ENCODE data around the gene CHRNA1. TPM values are rescaled to one million over a fixed set of nuclear protein-coding genes. Genes with fewer than 3 reads are reported as not detected.

Gene CHRNA1
- total RNA-seq = not detected

DNA sequence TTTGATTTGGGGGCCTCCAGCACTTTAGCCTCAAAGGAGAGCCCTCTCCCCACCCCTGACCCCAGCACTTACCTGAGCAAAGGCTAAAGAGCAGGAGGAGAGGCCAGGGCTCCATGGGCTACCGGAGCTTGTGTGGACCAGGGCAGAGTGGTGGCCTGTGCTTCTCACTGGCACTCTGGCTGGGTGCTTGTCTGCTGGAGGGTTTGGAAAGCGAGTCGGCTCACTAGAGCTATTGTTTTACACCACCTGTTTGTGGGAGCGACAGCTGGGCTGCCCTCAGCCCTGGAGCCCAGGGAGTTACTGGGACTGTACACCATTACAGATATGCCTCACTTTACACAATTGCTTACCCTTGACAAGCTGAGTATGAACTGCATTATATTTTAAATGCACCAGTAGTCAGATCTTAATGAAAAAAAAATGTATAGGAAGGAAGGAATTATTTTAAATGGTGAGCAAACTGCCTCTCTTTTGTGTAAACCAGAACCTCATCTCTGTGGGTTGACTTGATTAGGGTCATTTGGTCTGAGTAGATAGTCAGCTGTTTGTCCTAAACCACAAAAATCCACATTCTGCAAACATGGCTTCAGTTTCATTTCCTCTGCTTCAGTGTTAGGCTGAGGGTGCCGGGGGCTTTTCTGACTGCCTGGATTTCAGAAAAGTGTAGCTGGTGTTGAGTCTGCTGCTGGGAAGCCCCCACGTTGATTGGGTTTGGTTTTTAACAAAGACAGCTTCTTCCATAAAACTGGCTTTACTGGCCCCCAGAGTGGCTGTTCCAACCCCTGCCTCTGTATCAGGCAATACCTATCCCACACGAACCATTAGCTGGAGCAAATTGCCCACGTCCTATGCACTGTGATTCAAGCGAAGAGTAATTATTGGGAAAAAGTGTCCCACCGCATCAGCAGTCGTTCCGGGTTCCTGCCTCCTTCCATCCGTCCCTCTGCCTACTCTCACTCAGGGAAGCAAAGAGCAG lies at the start of gene CHRNA1:
Gene CHRNA1 (minus strand): TSS at position 193 of the 976 bp plus-strand sequence. CDS start 78 bp downstream, at position 115.
- no peak for DNase-seq
- Mint-ChIP-seq H3K9me3 (no peaks in the 10 kb centered on the region), H3K4me3 (no peak within 1 kb of the TSS), H3K27ac (no peak within 1 kb of the TSS), H3K4me1 (peaks cover 7% of the 10 kb centered on the region), H3K36me3 (ENCODE audit: low read depth) (no peaks in the 10 kb centered on the region), H3K27me3 (peaks cover 7% of the 10 kb centered on the region)
- CTCF ChIA-PET = interaction anchor here (1.8 to 3.1 kb wide), 3 partner anchors 11 to 17 kb away, joined by 4 to 11 read pairs (median 10); no protein-coding TSS in a partner anchor
- POLR2A ChIA-PET = no interaction called here

DNA sequence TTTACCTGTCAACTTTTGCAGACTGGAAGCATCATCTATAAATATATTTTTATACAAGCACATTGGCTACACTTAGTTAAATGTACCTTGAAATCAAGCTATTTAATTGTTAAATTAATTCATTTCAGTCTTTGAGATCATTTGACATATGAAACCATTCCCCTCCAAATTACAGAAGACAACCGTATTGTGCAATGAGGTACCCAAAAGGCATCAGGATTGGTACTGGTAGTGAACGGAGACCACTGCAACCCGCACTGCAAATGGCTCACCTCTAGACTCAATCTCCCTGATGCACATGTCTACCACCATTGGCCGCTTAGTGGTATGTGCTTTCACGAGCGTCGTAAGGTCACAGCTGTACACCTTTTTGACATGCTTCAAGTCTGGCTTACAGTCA lies 47.8 kb upstream of the CHRNA1 start:
- Mint-ChIP-seq H3K4me3 (no peak overlapping the region), H3K27ac (no peak overlapping the region), H3K9me3 (no peaks in the 10 kb centered on the region), H3K4me1 (peaks cover 2% of the 10 kb centered on the region), H3K36me3 (ENCODE audit: low read depth) (no peaks in the 10 kb centered on the region), H3K27me3 (no peaks in the 10 kb centered on the region)
- no peak for DNase-seq
- ChIA-PET CTCF (no interaction called here), POLR2A (no interaction called here)

DNA sequence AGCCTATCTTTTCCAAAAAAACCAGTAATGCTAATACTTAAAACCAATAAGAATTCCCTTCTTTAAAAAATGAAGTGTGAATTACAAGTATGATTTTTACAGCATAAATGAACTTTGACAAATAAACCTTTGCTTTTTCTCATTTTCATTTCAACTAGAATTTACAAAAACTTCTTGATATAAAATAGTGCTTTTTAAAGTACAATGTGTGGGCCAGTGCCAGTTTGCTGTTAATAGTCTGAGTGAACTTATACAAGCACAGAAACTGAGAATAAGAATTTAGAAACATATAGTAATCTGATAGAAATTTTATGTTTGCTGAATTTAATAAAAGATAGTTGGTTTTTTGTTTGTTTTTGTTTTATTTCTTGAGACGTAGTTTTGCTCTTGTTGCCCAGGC lies 43.7 kb upstream of the CHRNA1 start:
- Mint-ChIP-seq H3K27ac (no peak overlapping the region), H3K9me3 (no peaks in the 10 kb centered on the region), H3K4me3 (no peak overlapping the region), H3K4me1 (peaks cover 2% of the 10 kb centered on the region), H3K27me3 (peaks cover 5% of the 10 kb centered on the region), H3K36me3 (ENCODE audit: low read depth) (no peaks in the 10 kb centered on the region)
- CTCF ChIA-PET = interaction anchor here (0.7 to 0.8 kb wide), 2 partner anchors 13 to 35 kb away, joined by 3 read pairs; no protein-coding TSS in a partner anchor
- no peak for DNase-seq
- POLR2A ChIA-PET = no interaction called here

DNA sequence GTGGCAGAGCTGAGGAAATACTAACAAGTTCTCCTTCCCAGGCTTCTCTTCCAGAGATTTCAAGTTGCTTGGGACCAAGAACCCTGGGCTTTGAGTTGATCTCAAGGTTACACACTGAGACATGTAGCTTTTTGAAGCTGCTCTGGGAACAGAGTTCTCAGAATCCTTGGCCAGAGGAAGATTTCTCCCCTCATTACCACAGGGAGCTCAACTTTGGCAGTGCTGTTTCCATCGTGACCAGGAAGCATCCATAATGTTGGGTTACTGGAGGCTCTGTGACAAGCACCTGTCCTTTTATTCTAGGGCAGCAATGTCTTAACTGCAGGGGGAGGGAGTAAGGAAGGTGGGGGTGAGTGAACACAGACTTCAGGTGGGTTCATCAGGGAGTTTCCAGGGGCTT lies 41.5 kb upstream of the CHRNA1 start:
- CTCF ChIA-PET = interaction anchor here (1.2 kb wide), 1 partner anchor 9 kb away, joined by 3 read pairs; no protein-coding TSS in a partner anchor
- Mint-ChIP-seq H3K4me1 (peaks cover 2% of the 10 kb centered on the region), H3K27me3 (peaks cover 5% of the 10 kb centered on the region), H3K9me3 (no peaks in the 10 kb centered on the region), H3K27ac (no peak overlapping the region), H3K36me3 (ENCODE audit: low read depth) (no peaks in the 10 kb centered on the region), H3K4me3 (no peak overlapping the region)
- POLR2A ChIA-PET = no interaction called here
- DNase-seq = no peak

DNA sequence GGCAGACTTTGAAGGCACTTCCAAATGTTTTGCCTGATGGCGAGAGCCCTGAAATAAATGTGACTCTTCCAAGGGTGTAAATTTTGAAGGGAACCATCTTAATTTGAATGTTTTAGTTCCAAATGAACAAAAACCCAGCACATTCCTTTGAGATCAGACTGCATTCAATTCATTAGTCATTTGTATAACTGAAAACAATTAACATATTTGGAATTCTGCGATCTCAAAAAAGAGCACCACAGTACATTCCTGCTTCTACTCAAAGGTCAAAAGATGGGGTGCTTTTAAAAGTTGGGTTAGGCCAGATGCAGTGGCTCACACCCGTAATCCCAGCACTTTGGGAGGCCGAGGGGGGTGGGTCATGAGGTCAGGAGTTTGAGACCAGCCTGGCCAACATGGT lies 38.2 kb upstream of the CHRNA1 start:
- Mint-ChIP-seq H3K36me3 (ENCODE audit: low read depth) (no peaks in the 10 kb centered on the region), H3K4me3 (no peak overlapping the region), H3K27ac (no peak overlapping the region), H3K27me3 (peaks cover 5% of the 10 kb centered on the region), H3K4me1 (no peaks in the 10 kb centered on the region), H3K9me3 (no peaks in the 10 kb centered on the region)
- CTCF ChIA-PET = interaction anchor here (1.6 kb wide), 1 partner anchor 10 kb away, joined by 3 read pairs; no protein-coding TSS in a partner anchor
- POLR2A ChIA-PET = no interaction called here
- DNase-seq = no peak

DNA sequence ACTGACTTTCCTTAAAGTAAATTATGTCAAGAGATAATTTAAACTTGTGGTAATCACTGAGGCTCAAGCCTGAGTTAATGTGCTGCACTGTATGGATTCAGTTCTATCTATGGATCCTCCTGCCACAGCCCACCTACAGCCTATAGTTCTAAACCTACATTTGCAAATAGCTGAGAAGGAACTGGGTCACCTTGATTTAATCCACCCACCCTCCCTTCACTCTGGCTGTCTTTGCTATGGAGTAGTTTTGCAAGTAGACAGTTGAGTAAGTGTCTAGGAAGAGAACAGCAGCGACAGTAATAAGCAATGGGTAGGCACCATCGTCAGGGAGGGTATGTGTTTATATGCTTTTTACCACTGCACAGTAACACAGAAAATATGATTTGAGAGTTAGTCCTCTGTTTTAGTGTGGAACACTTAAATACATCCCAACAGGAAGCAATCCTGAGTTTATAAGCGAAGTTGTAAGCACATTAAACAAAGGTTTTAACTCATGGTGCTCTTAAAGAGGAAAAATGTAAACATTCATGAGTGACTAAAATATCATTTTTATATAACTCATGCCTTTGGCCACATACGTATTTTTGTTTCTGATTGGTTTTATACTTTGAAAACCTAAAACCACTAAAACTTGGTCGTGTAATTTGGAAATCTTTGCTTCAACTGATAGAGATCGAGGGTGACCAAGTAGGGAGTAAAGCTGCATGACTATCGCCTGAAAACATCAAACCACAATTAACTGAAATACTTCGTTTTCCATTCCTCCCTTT lies 36.3 kb upstream of the CHRNA1 start:
- H3K27ac Mint-ChIP-seq = no peak overlapping the region
- POLR2A ChIA-PET = no interaction called here
- peaks cover 5% of the 10 kb centered on the region for H3K27me3 Mint-ChIP-seq

DNA sequence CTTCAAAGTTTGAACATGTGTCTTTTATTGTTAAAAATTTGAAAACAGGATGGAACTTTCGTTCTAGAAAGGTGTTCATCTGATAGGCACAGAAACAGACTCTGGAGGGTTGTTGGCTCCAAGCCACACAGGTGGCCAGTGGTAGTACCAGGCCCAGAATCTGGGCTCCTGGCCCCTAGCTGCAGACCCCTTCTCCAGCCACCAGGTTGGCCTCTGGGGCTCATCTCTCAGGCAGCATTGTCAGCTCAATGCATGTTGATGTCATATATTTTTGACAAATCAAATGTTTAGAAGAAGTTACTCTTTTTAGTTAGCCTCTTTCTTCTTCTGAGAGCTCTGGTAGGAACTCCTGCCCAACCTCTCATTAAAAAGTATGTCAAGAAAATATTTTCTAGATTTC lies 34.5 kb upstream of the CHRNA1 start:
- H3K36me3 Mint-ChIP-seq (ENCODE audit: low read depth) = no peaks in the 10 kb centered on the region
- no peaks in the 10 kb centered on the region for H3K9me3 Mint-ChIP-seq
- H3K4me3 Mint-ChIP-seq = no peak overlapping the region
- ChIA-PET POLR2A (no interaction called here), CTCF (interaction anchor here (1.2 kb wide), 1 partner anchor 10 kb away, joined by 4 read pairs; no protein-coding TSS in a partner anchor)
- no peak overlapping the region for H3K27ac Mint-ChIP-seq
- H3K4me1 Mint-ChIP-seq = peaks cover 6% of the 10 kb centered on the region
- H3K27me3 Mint-ChIP-seq = no peaks in the 10 kb centered on the region
- no peak for DNase-seq

More for the DNA sequence above, 36.3 kb upstream of the CHRNA1 start:
- no peak overlapping the region for H3K4me3 Mint-ChIP-seq
- no peak for DNase-seq
- CTCF ChIA-PET = no interaction called here
- no peaks in the 10 kb centered on the region for H3K9me3 Mint-ChIP-seq
- no peaks in the 10 kb centered on the region for H3K36me3 Mint-ChIP-seq (ENCODE audit: low read depth)
- H3K4me1 Mint-ChIP-seq = no peaks in the 10 kb centered on the region

DNA sequence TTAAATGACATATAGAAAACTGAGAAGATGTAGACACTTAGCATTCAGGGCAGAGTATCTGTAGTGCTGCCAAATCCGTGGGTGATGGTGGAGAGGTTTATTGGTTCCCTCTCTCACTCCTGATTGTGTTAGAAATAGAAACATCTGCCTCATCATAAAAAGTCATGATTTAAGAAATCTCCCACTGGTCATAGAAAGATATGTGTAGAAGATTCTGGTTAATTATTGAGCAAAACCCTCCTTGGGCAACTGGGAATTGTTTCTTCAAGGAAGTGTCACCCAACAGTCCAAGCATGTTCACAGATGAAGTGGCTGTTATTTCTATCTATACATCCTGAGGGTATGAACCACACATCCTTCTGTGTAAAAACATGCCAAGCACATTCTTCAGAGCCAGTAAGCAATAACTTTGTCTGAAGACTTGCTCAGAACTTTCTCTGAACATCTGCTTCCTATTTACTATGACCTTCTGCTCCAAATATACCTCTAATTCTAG lies 33.6 kb upstream of the CHRNA1 start:
- Mint-ChIP-seq H3K27me3 (no peaks in the 10 kb centered on the region), H3K27ac (no peak overlapping the region), H3K4me3 (no peak overlapping the region), H3K9me3 (no peaks in the 10 kb centered on the region), H3K4me1 (peaks cover 6% of the 10 kb centered on the region), H3K36me3 (ENCODE audit: low read depth) (no peaks in the 10 kb centered on the region)
- CTCF ChIA-PET = no interaction called here
- POLR2A ChIA-PET = no interaction called here
- no peak for DNase-seq

DNA sequence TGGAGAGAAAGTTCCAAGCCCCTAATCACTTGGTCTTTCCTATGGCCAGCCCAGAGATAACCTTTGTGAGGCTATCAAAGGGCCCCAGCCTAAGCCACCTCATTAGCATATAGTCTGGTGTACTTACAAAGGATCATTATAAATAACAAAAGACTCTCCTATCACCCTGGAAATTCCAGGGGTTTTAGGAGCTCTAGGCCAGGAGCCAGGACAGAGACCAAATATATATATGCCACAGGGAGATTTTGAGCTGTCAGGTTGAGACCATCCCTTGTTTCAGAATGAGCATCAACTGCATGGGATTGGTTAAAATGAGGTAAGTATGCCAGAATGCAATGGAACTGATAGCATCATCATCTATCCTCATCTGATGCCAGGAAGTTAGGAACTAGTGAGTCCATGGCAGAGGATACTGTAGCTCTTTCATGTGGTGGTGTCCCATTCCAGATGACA lies 32.1 kb upstream of the CHRNA1 start:
- no peak for DNase-seq
- H3K27me3 Mint-ChIP-seq = no peaks in the 10 kb centered on the region
- POLR2A ChIA-PET = no interaction called here
- CTCF ChIA-PET = interaction anchor here (0.6 to 1.7 kb wide), 4 partner anchors 10 to 858 kb away, joined by 3 to 5 read pairs (median 4); no protein-coding TSS in a partner anchor
- H3K9me3 Mint-ChIP-seq = no peaks in the 10 kb centered on the region
- H3K36me3 Mint-ChIP-seq (ENCODE audit: low read depth) = no peaks in the 10 kb centered on the region
- H3K4me3 Mint-ChIP-seq = no peak overlapping the region
- H3K4me1 Mint-ChIP-seq = peaks cover 6% of the 10 kb centered on the region
- no peak overlapping the region for H3K27ac Mint-ChIP-seq

DNA sequence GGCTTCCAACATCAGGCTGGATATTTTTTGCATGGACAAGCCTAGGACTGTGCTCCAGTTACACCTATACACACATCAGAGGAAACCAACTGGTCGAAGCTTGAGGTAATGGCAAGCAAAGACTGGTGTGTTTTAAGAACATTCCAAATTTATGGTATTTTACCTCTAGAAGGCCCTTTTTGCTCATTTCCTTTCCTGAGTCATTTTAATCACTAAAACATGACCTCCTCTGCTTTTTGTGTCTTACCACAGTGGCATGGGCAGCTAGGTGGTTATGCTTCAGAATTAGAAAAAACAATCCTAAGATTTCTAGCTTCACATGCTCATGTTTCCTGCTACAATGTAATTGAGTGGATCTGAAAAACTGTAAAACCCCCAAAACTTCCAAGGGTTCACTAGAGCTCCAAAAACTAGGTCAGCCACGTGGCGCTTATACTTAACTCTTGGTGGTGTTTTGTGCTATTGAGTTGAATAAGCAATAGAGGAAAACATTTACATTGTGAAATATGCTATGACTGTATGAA lies 30.6 kb upstream of the CHRNA1 start:
- ChIA-PET CTCF (interaction anchor here (0.5 to 2.4 kb wide), 8 partner anchors 13 to 496 kb away, joined by 3 to 12 read pairs (median 3); no protein-coding TSS in a partner anchor), POLR2A (no interaction called here)
- no peak overlapping the region for H3K4me3 Mint-ChIP-seq
- no peak for DNase-seq
- no peak overlapping the region for H3K27ac Mint-ChIP-seq
- no peaks in the 10 kb centered on the region for H3K27me3 Mint-ChIP-seq
- no peaks in the 10 kb centered on the region for H3K9me3 Mint-ChIP-seq
- H3K36me3 Mint-ChIP-seq (ENCODE audit: low read depth) = no peaks in the 10 kb centered on the region
- peaks cover 6% of the 10 kb centered on the region for H3K4me1 Mint-ChIP-seq

DNA sequence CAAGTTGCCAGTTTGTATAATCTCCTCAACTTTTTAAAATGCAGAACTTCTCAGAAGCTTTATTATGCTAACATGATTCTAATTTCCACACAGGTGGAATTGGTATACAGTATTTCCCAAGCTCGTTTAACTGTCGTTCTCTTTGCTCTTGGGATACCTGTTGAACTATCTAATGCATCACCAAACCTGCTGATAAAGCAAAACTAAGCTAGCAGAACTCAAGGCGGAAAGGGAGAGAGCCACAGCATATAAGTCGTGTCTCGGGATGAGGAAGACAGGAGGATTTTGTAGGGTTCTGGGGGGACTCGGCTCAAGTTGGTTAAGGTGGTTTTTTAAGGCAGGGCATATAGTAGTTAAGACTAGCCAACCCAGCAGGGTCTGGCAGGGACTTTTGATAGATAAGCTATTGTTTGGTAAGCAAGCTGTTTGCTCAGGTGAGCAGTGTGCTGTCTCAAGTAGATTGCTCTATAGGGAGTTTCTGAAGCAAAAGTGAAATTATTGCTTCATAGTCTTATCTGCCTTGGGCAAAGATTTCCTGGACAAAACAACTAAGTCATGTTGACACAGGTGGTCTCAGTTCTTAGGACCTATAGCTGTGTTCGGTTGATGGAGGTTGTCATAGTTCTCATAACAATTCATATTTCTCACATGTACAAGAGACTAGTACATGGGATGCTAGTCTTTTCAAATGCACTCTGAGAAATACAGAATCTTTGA lies 28.2 kb upstream of the CHRNA1 start:
- Mint-ChIP-seq H3K4me3 (no peak overlapping the region), H3K9me3 (no peaks in the 10 kb centered on the region), H3K27ac (no peak overlapping the region), H3K36me3 (ENCODE audit: low read depth) (no peaks in the 10 kb centered on the region), H3K27me3 (no peaks in the 10 kb centered on the region), H3K4me1 (peaks cover 16% of the 10 kb centered on the region)
- CTCF ChIA-PET = interaction anchor here (1.2 to 2.0 kb wide), 4 partner anchors 11 to 30 kb away, joined by 3 to 6 read pairs (median 3); no protein-coding TSS in a partner anchor
- no peak for DNase-seq
- POLR2A ChIA-PET = no interaction called here

DNA sequence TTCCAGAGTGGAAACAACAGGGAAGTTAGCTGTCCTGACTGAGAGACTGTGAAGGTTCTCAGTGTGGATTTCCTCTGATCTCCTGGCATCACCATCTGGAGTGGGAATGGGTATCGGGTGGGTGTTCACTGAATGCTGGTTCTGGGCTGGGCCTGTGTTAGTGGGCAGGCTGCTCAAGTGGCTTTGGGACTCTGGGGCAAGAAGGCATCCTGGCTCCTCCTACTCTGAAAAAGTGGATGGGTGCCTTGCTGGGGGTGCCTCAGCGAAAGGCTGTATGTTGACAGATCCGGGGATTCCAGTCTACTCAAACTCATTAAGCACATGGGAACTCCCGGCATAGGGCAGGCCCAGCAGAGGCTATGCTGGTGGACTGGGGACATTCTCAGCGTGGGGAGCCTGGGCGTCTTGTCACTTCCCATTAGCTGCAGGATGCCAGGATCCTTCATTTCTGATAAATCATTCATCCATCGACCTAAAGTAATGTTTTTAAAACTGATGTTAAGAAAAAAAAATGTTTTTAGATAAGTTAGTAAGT lies 27.5 kb upstream of the CHRNA1 start:
- no peaks in the 10 kb centered on the region for H3K27me3 Mint-ChIP-seq
- DNase-seq = no peak
- H3K4me3 Mint-ChIP-seq = no peak overlapping the region
- no peaks in the 10 kb centered on the region for H3K36me3 Mint-ChIP-seq (ENCODE audit: low read depth)
- ChIA-PET CTCF (interaction anchor here (1.2 to 2.0 kb wide), 4 partner anchors 11 to 29 kb away, joined by 3 to 6 read pairs (median 3); no protein-coding TSS in a partner anchor), POLR2A (no interaction called here)
- no peak overlapping the region for H3K27ac Mint-ChIP-seq
- no peaks in the 10 kb centered on the region for H3K9me3 Mint-ChIP-seq
- H3K4me1 Mint-ChIP-seq = peaks cover 18% of the 10 kb centered on the region

All from activated CD4-positive, alpha-beta T cell treated with anti-CD3 and anti-CD28 coated beads, Interleukin-2, amount 10 ng/mL, durations not matched to agents 7 days and 5 days (primary cell).